DND-41 (cell line): ENCODE measurements around the gene KRT8.
"Not testable (repeated sequence)": the region's sequence is repeated elsewhere in the genome, so short reads cannot be mapped to it uniquely, and the experiment has no call there.

Experiments
- ATAC-seq: fragments of 200-7000 bp; cut with Tn5 transposase; 3 replicates; pipeline ENCODE4 v1.9.1; 2021; ENCODE audit warnings: low read depth; ENCODE audit not compliant: insufficient read depth
- DNase-seq: peaks from one replicate; pipeline ENCODE4 v3.0.0-alpha.2; 2020
- H2AFZ ChIP-seq: 2 replicates; pipeline ENCODE4 v1.6.0; 2012; ENCODE audit warnings: low read depth, low read length
- H3K27ac ChIP-seq: 2 replicates; pipeline ENCODE4 v1.5.1; 2012; ENCODE audit warnings: low read length, inconsistent platforms
- H3K27me3 ChIP-seq: fragments of 200-600 bp; sonication (generic); 2 replicates; pipeline ENCODE4 v1.6.0; 2012; ENCODE audit warnings: low read length, mild to moderate bottlenecking, inconsistent platforms; ENCODE audit not compliant: insufficient read depth, poor library complexity
- H3K36me3 ChIP-seq: 2 replicates; pipeline ENCODE4 v1.5.1; 2012; ENCODE audit warnings: low read length, inconsistent platforms; ENCODE audit not compliant: insufficient read depth
- H3K4me1 ChIP-seq: 2 replicates; pipeline ENCODE4 v1.5.1; 2012; ENCODE audit warnings: mild to moderate bottlenecking, low read length; ENCODE audit not compliant: insufficient read depth
- H3K4me2 ChIP-seq: 2 replicates; pipeline ENCODE4 v1.6.0; 2012; ENCODE audit warnings: mild to moderate bottlenecking, moderate library complexity, low read length, inconsistent platforms; ENCODE audit not compliant: insufficient read depth
- H3K4me3 ChIP-seq, 2 experiments: fragments of 200-600 bp in 1 of 2; shearing (Covaris generic) in 1 of 2; 2 replicates each; pipeline ENCODE4 v1.5.1; 2012 to 2016; ENCODE audit warnings: inconsistent platforms in 2 of 2, low read length in 2 of 2, mild to moderate bottlenecking in 2 of 2, low read depth in 1 of 2, moderate library complexity in 1 of 2
- H3K79me2 ChIP-seq: 2 replicates; pipeline ENCODE4 v1.6.0; 2012; ENCODE audit warnings: low read length, inconsistent platforms; ENCODE audit not compliant: insufficient read depth
- H3K9ac ChIP-seq: 2 replicates; pipeline ENCODE4 v1.6.0; 2012; ENCODE audit warnings: low read depth, mild to moderate bottlenecking, inconsistent platforms, low read length, moderate library complexity
- H3K9me3 ChIP-seq: 2 replicates; pipeline ENCODE4 v1.5.1; 2012; ENCODE audit warnings: low read length, moderate library complexity, mild to moderate bottlenecking, inconsistent platforms; ENCODE audit not compliant: insufficient read depth, severe bottlenecking
- H4K20me1 ChIP-seq: 2 replicates; pipeline ENCODE4 v1.6.0; 2012; ENCODE audit warnings: low read length; ENCODE audit not compliant: insufficient read depth
- CTCF ChIP-seq: IDR thresholded peaks from 2 replicates; pipeline ENCODE4 v1.5.1; 2012; ENCODE audit warnings: borderline replicate concordance, low read length, moderate library complexity, mild to moderate bottlenecking; ENCODE audit not compliant: poor library complexity, severe bottlenecking; ENCODE audit errors: extremely low read depth
- EZH2 ChIP-seq: IDR thresholded peaks from 3 replicates; pipeline ENCODE4 v1.6.1; 2012; ENCODE audit warnings: borderline replicate concordance, low read depth, mild to moderate bottlenecking, moderate library complexity, low read length, inconsistent platforms; ENCODE audit not compliant: severe bottlenecking

The KRT8 gene

DNA sequence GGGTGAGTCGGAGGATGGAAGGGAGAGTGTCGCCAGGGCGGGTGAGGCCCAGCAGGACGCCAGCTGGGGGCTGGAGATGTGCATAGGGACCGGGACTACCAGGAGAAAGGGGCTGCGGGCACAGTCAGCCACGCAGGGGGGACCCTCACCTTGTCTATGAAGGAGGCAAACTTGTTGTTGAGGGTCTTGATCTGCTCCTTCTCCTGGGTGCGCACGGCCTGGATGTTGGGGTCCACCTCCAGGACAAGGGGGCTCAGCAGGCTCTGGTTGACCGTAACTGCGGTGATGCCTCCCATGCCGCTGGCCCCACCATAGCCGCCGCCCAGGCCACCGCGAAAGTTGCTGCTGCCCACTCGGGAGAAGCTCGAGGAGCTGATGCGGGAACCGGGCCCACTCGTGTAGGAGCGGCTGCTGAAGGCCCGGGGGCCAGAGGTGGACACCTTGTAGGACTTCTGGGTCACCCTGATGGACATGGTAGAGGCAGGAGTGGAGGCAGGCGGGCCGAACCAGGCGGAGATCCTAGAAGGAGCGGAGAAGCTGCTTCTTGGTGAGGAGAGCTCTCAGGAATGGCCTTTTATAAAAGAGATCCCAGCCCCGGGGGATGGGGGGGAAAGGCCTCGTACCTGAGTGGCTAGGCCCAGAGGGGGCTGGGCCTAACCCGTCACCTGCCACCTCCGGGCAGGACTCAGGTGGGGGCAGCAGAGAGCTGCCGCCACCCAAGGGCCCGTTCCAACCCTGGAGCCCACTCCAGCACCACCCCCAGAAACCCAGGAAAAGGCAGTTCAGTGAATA is at the start of gene KRT8:
TSS of gene KRT8 (minus strand) at position 568 of the 792 bp plus-strand sequence. CDS start at position 473, 95 bp downstream.
- H3K4me1 ChIP-seq, H4K20me1 ChIP-seq, H2AFZ ChIP-seq, H3K79me2 ChIP-seq, H3K9me3 ChIP-seq, H3K4me2 ChIP-seq, DNase-seq, H3K36me3 ChIP-seq, H3K27ac ChIP-seq, H3K9ac ChIP-seq, H3K27me3 ChIP-seq, ATAC-seq, H3K4me3 ChIP-seq: not testable (repeated sequence)

GRCh38 chr12:52953181-52953841 is 48.4 kb upstream of the KRT8 start:
- ATAC-seq: no peak

DNA sequence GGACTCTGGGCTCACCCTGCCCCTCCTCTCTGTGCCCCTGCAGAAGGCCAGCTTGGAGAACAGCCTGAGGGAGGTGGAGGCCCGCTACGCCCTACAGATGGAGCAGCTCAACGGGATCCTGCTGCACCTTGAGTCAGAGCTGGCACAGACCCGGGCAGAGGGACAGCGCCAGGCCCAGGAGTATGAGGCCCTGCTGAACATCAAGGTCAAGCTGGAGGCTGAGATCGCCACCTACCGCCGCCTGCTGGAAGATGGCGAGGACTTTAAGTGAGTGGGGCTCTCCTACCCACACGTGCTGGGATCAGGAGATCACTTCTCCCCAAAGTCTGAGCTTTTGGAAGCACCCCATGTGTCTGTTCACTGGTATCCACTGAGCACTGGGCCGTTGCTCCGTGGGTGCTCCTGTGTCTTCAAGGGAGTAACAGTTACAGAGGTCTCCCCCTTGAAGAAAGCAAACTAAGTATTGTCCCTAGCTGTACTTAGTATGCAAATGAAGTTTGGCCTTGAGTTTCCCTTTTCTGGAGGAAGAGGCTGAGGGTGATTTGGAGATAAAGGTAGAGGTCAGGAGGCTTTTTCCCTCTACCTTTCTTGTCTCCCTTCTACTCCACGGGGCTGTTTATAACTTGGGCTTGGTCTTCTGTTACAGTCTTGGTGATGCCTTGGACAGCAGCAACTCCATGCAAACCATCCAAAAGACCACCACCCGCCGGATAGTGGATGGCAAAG is 47.4 kb upstream of the KRT8 start:
- Histone ChIP-seq H3K9me3 (no peaks in the 10 kb centered on the region), H2AFZ (no peak overlapping the region), H3K36me3 (no peaks in the 10 kb centered on the region), H3K79me2 (no peaks in the 10 kb centered on the region), H4K20me1 (no peaks in the 10 kb centered on the region), H3K4me2 (no peak overlapping the region), H3K4me1 (no peaks in the 10 kb centered on the region), H3K27me3 (peaks cover 2% of the 10 kb centered on the region), H3K9ac (no peak overlapping the region), H3K27ac (no peak overlapping the region), H3K4me3 (no peak overlapping the region)
- no peak for TF ChIP-seq EZH2
- TF ChIP-seq CTCF: no peak
- DNase-seq (no peak), ATAC-seq (no peak)

More at GRCh38 chr12:52953181-52953841, 48.4 kb upstream of the KRT8 start:
- no peak for DNase-seq
- H3K27me3 ChIP-seq: peaks cover 2% of the 10 kb centered on the region
- H2AFZ ChIP-seq: no peak overlapping the region
- no peak overlapping the region for H3K4me3 ChIP-seq
- no peaks in the 10 kb centered on the region for H3K4me1 ChIP-seq
- no peaks in the 10 kb centered on the region for H3K36me3 ChIP-seq
- H4K20me1 ChIP-seq: no peaks in the 10 kb centered on the region
- TF ChIP-seq CTCF (no peak), EZH2 (no peak)
- H3K9ac ChIP-seq: no peak overlapping the region
- H3K79me2 ChIP-seq: no peaks in the 10 kb centered on the region
- H3K4me2 ChIP-seq: no peak overlapping the region
- H3K9me3 ChIP-seq: no peaks in the 10 kb centered on the region
- no peak overlapping the region for H3K27ac ChIP-seq

DNA sequence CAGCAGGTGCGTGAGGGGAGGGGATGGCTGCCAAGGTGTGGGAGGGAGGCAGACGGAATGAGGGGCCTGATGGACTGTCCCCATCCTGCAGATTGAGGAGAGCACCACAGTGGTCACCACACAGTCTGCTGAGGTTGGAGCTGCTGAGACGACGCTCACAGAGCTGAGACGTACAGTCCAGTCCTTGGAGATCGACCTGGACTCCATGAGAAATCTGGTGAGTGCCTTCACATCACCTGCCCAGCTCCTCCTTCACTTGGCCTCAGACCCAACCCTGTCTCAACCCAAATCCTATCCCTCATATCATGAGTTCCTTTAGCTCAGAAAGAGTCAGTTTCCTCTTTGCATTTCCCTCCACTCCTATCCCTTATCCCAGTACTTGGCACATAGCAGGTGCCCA is 46.8 kb upstream of the KRT8 start:
- Histone ChIP-seq H3K27ac (no peak overlapping the region), H3K4me3 (no peak overlapping the region), H4K20me1 (no peaks in the 10 kb centered on the region), H3K36me3 (no peaks in the 10 kb centered on the region), H3K79me2 (no peaks in the 10 kb centered on the region), H3K9ac (no peak overlapping the region), H3K4me2 (no peak overlapping the region), H3K27me3 (peaks cover 8% of the 10 kb centered on the region), H3K9me3 (no peaks in the 10 kb centered on the region), H3K4me1 (no peaks in the 10 kb centered on the region), H2AFZ (no peak overlapping the region)
- DNase-seq (no peak), ATAC-seq (no peak)
- TF ChIP-seq EZH2: no peak
- no peak for TF ChIP-seq CTCF
